K562 (cell line): Measurements from ENCODE around the gene SCRN1. TPM values are rescaled to one million over a fixed set of nuclear protein-coding genes. Genes with fewer than 3 reads are reported as not detected.

Experiments used
- ATAC-seq: fragments of 200-7000 bp; cut with Tn5 transposase; 3 replicates; pipeline ENCODE4 v1.9.1; 2020; ENCODE audit warnings: moderate library complexity
- BruUV-seq: library from RNA; stranded (reverse); fragments of 400-500 nt; replicated peaks from 2 replicates; lab custom pipeline; 2021; lab: Mats Ljungman, UMichigan
- CTCF ChIA-PET: fragments of 300-600 bp; formaldehyde crosslinking; extraction: SDS; loops from one replicate; lab custom pipeline; 2021; ENCODE audit warnings: low intra/inter-chr PET ratio; lab: Yijun Ruan, JAX
- POLR2A ChIA-PET: fragments of 300-600, 350-650 bp; sonication (Branson Sonifier 250); formaldehyde crosslinking; extraction: SDS; loops from one replicate; lab custom pipeline; 2021; ENCODE audit warnings: antibody characterized with exemption, inconsistent platforms; lab: Yijun Ruan, JAX
- DNase-seq, 4 experiments: peaks; one replicate each; pipeline versions ENCODE4 v3.0.0 to v3.0.0-alpha.2; 2011 to 2018; ENCODE audit warnings: low spot score in 3 of 4, mixed read lengths in 3 of 4; ENCODE audit errors: extremely low read depth in 1 of 4
- FAIRE-seq: peaks from 2 replicates; lab custom pipeline; 2011; peaks lifted over from hg19 to GRCh38; lab: Jason Lieb, UNC
- H2AFZ ChIP-seq: 2 replicates; pipeline ENCODE4 v1.6.0; 2011; ENCODE audit warnings: low read depth, low read length, control low read depth, inconsistent platforms
- H3K27ac ChIP-seq: fragments of 200-600 bp; 3 replicates; pipeline ENCODE4 v1.8.0; 2011; ENCODE audit warnings: low read depth, mild to moderate bottlenecking, control low read depth, inconsistent platforms, low read length, moderate library complexity, mixed read lengths; ENCODE audit errors: extremely low read depth
- H3K27me3 ChIP-seq, 2 experiments: fragments of 300-600 bp in 1 of 2; 2 replicates in 1 of 2; 3 replicates in 1 of 2; pipeline versions ENCODE4 v1.6.0 to v1.8.0; 2011; ENCODE audit warnings: inconsistent platforms in 2 of 2, low read length in 2 of 2, mild to moderate bottlenecking in 1 of 2, mixed read lengths in 1 of 2, moderate library complexity in 1 of 2; ENCODE audit not compliant: control insufficient read depth in 2 of 2, insufficient read depth in 2 of 2
- H3K36me3 ChIP-seq: fragments of 300-600 bp; 3 replicates; pipeline ENCODE4 v1.8.0; 2011; ENCODE audit warnings: mild to moderate bottlenecking, low read length, inconsistent platforms; ENCODE audit not compliant: control insufficient read depth, insufficient read depth
- H3K4me1 ChIP-seq, 2 experiments: fragments of 200-600 bp in 1 of 2; replicated peaks in 1 of 2; 2 replicates in 1 of 2; 3 replicates in 1 of 2; pipeline versions ENCODE4 v1.5.1 to v1.8.0; 2011; ENCODE audit warnings: inconsistent platforms in 2 of 2, low read length in 2 of 2, mild to moderate bottlenecking in 1 of 2, mixed read lengths in 1 of 2, moderate library complexity in 1 of 2; ENCODE audit not compliant: control insufficient read depth in 2 of 2, insufficient read depth in 2 of 2
- H3K4me2 ChIP-seq: 2 replicates; pipeline ENCODE4 v1.6.1; 2011; ENCODE audit warnings: low read length, control low read depth, inconsistent platforms, mixed read lengths; ENCODE audit not compliant: insufficient read depth
- H3K4me3 ChIP-seq: fragments of 200-600 bp; sonication (generic), shearing (Covaris generic); 2 replicates; pipeline ENCODE4 v1.5.1; 2016; ENCODE audit warnings: control low read depth, inconsistent platforms
- H3K79me2 ChIP-seq: fragments of 200-600 bp; 3 replicates; pipeline ENCODE4 v1.8.0; 2011; ENCODE audit warnings: low read length, inconsistent platforms; ENCODE audit not compliant: control insufficient read depth, insufficient read depth
- H3K9ac ChIP-seq, 2 experiments: 2 replicates each; pipeline versions ENCODE4 v1.6.0 to v1.6.1; 2011; ENCODE audit warnings: low read depth in 2 of 2, low read length in 2 of 2, control low read depth in 1 of 2, inconsistent platforms in 1 of 2, mild to moderate bottlenecking in 1 of 2, mixed read lengths in 1 of 2; ENCODE audit not compliant: insufficient read depth in 1 of 2
- H3K9me1 ChIP-seq: one replicate; pipeline ENCODE4 v1.6.0; 2011; ENCODE audit warnings: inconsistent platforms, mild to moderate bottlenecking, low read length, moderate library complexity; ENCODE audit not compliant: control insufficient read depth, insufficient read depth
- H3K9me3 ChIP-seq: replicated peaks from 2 replicates; pipeline ENCODE4 v1.5.1; 2011; ENCODE audit warnings: low read depth, low read length, inconsistent platforms; ENCODE audit not compliant: control insufficient read depth, insufficient read depth
- H4K20me1 ChIP-seq: replicated peaks from 2 replicates; pipeline ENCODE4 v1.6.1; 2011; ENCODE audit warnings: low read length, inconsistent platforms, mixed read lengths; ENCODE audit not compliant: control insufficient read depth, insufficient read depth
- CREB1 ChIP-seq, 2 experiments: sonication (generic) in 1 of 2; formaldehyde crosslinking in 1 of 2; IDR thresholded peaks; 2 replicates each; pipeline versions ENCODE4 v1.6.1 to v1.8.0; 2012 to 2022; ENCODE audit warnings: inconsistent platforms in 1 of 2, mild to moderate bottlenecking in 1 of 2, missing genetic modification reagents in 1 of 2, moderate library complexity in 1 of 2
- DACH1 ChIP-seq: fragments of 450-650 bp; IDR thresholded peaks from 2 replicates; pipeline ENCODE4 v1.6.1; 2018; ENCODE audit not compliant: partially characterized antibody
- FOXA3 ChIP-seq, 2 experiments: fragments of 450-650 bp in 1 of 2; sonication (generic) in 1 of 2; formaldehyde crosslinking; IDR thresholded peaks in 1 of 2; conservative IDR thresholded peaks in 1 of 2; 2 replicates each; pipeline versions ENCODE4 v1.4.0 to v1.8.0; 2020 to 2022; ENCODE audit warnings: mild to moderate bottlenecking in 2 of 2, missing genetic modification reagents in 1 of 2
- GTF2A2 ChIP-seq: IDR thresholded peaks from 2 replicates; pipeline ENCODE4 v1.6.1; 2016; ENCODE audit warnings: mild to moderate bottlenecking, missing genetic modification characterization, missing compliant biosample characterization
- POLR3G ChIP-seq: IDR thresholded peaks from 2 replicates; pipeline ENCODE4 v1.6.1; 2011; ENCODE audit not compliant: insufficient read length, insufficient replicate concordance; ENCODE audit errors: extremely low read depth
- SAP30 ChIP-seq: fragments of 200-600 bp; sonication (generic); IDR thresholded peaks from 2 replicates; pipeline ENCODE4 v1.6.1; 2012; ENCODE audit warnings: borderline replicate concordance, low read depth, mild to moderate bottlenecking, moderate library complexity, low read length, control low read depth, inconsistent platforms; ENCODE audit not compliant: insufficient read depth, poor library complexity, severe bottlenecking
- TGIF2 ChIP-seq: sonication (generic); formaldehyde crosslinking; IDR thresholded peaks from 2 replicates; pipeline ENCODE4 v1.8.1; 2022; ENCODE audit warnings: mild to moderate bottlenecking, missing genetic modification reagents, moderate library complexity
- USF2 ChIP-seq: sonication (generic); formaldehyde crosslinking; IDR thresholded peaks from 2 replicates; pipeline ENCODE4 v1.5.0; 2020; ENCODE audit warnings: missing genetic modification reagents
- ZNF212 ChIP-seq: fragments of 450-650 bp; formaldehyde crosslinking; IDR thresholded peaks from 2 replicates; pipeline ENCODE4 v1.4.0; 2020; ENCODE audit warnings: mild to moderate bottlenecking
- ZNF253 ChIP-seq: fragments of 250-450 bp; sonication (Bioruptor Pico); conservative IDR thresholded peaks from 2 replicates; pipeline ENCODE4 v1.6.1; 2021; ENCODE audit warnings: mild to moderate bottlenecking
- ZSCAN29 ChIP-seq: fragments of 450-650 bp; IDR thresholded peaks from 2 replicates; pipeline ENCODE4 v1.6.1; 2017
- WGBS: fragments of 100-300 bp; shearing (Covaris generic); methylation state at CpG from one replicate; pipeline ENCODE4 v1.1.6; 2016; ENCODE audit warnings: low coverage, mixed read lengths; ENCODE audit not compliant: insufficient coverage; ENCODE audit errors: missing lambda C conversion rate; 5-methylcytosine and 5-hydroxymethylcytosine counted together
- in situ Hi-C: fragments of 300-500 bp; cut with MboI; formaldehyde crosslinking; loops from 4 replicates; pipeline ENCODE4 v1.15.0; 2018; ENCODE audit warnings: inconsistent platforms, mixed read lengths
- intact Hi-C: fragments of 100-400 bp; cut with micrococcal nuclease; formaldehyde crosslinking; loops from 2 replicates; pipeline ENCODE4 v1.14.2; 2022
- polyA plus RNA-seq, 8 experiments: library from polyadenylated mRNA; depleted of rRNA in 4 of 8; stranded (reverse) in 5 of 8; unstranded in 3 of 8; fragments of >200 nt; fragmentation: Nextera tagmentation in 2 of 8; fragmentation: Illumina TruSeq in 1 of 8; extraction: Ambion mirVana in 2 of 8; extraction: Trizol in 1 of 8; gene quantifications; 2 replicates each; pipeline versions ENCODE4 v1.2.1 to v1.2.3, GENCODE V29; 2011 to 2014; ENCODE audit warnings: inconsistent platforms in 1 of 8, missing spikeins in 1 of 8
- total RNA-seq, 7 experiments: library from RNA; depleted of rRNA in 6 of 7; stranded (reverse); fragments of >200 nt in 6 of 7; fragmentation: Illumina TruSeq in 2 of 7; extraction: Trizol in 2 of 7; gene quantifications; 2 replicates each; pipeline versions ENCODE4 v1.2.1 to v1.2.3, GENCODE V29; 2011 to 2021; ENCODE audit warnings: low replicate concordance in 1 of 7

SCRN1 gene
- total and polyA plus RNA-seq, 9 of the 15 experiments (the other 6 are each of a cell fraction or from before 2014, with no cell fraction given): 0.13 to 1.4 (median 0.20) TPM

GRCh38 chr7:30019387-30019786 is 29.8 kb upstream of the SCRN1 start:
- POLR2A ChIA-PET: no interaction called here
- peaks cover 69% of the 10 kb centered on the region for H3K36me3 ChIP-seq
- H2AFZ ChIP-seq: no peak overlapping the region
- H3K27ac ChIP-seq: no peak overlapping the region
- intact Hi-C loops: no loop called here
- CTCF ChIA-PET: no interaction called here
- TF ChIP-seq FOXA3 (CRISPR knock-in tag; conservative IDR thresholded peaks at IDR 0.05 in 1 of 2, IDR thresholded peaks at IDR 0.05 in 1 of 2): no peak
- no peak for TF ChIP-seq DACH1
- TF ChIP-seq ZNF253: no peak
- TF ChIP-seq ZNF212 (CRISPR knock-in tag): no peak
- TF ChIP-seq TGIF2 (CRISPR knock-in tag): no peak
- TF ChIP-seq USF2: no peak
- TF ChIP-seq CREB1 (IDR thresholded peaks at IDR 0.05): no peak
- TF ChIP-seq CREB1 (CRISPR knock-in tag; IDR thresholded peaks at IDR 0.05): no peak
- TF ChIP-seq POLR3G: no peak
- no peak for TF ChIP-seq ZSCAN29
- TF ChIP-seq GTF2A2 (tag): no peak
- no peak for TF ChIP-seq SAP30
- no peak for ATAC-seq
- no peak for DNase-seq
- no peak overlapping the region for H3K4me2 ChIP-seq
- H3K79me2 ChIP-seq: peaks cover 31% of the 10 kb centered on the region
- H3K9me1 ChIP-seq: no peaks in the 10 kb centered on the region
- BruUV-seq: no TSS peak
- WGBS: 62% methylated on average over 1 of the region's 1 CpG
- no peaks in the 10 kb centered on the region for H3K9me3 ChIP-seq
- in situ Hi-C loops: no loop called here
- H3K9ac ChIP-seq: no peak overlapping the region
- no peak for FAIRE-seq
- H3K4me3 ChIP-seq: no peak overlapping the region
- H4K20me1 ChIP-seq: no peaks in the 10 kb centered on the region; the same call in 1 of the 2 replicates
- H3K4me1 ChIP-seq: peaks cover 0 to 2% of the 10 kb centered on the region in 2 experiments; a peak in 1 of 5 replicates
- no peaks in the 10 kb centered on the region for H3K27me3 ChIP-seq
